A549 (cell line): ENCODE data around the gene CHRD.

ENCODE experiments used
- BHLHE40 ChIP-seq: IDR thresholded peaks from 2 replicates; pipeline ENCODE4 v1.6.1; 2012; ENCODE audit warnings: low read depth, low read length, inconsistent platforms
- CHD4 ChIP-seq: fragments of 200-600 bp; sonication (generic); IDR thresholded peaks from 2 replicates; pipeline ENCODE4 v1.6.1; 2016; ENCODE audit warnings: antibody characterized with exemption, mild to moderate bottlenecking, borderline replicate concordance
- CTCF ChIP-seq: fragments of >200 bp; sonication (Bioruptor Twin); formaldehyde crosslinking; IDR thresholded peaks from 3 replicates; pipeline ENCODE4 v1.5.1; 2016
- E2F6 ChIP-seq: IDR thresholded peaks from 2 replicates; pipeline ENCODE4 v1.6.1; 2012; ENCODE audit warnings: low read depth, borderline replicate concordance
- EP300 ChIP-seq, 2 experiments: fragments of >200 bp; sonication (Bioruptor Twin); formaldehyde crosslinking; IDR thresholded peaks; 2 replicates in 1 of 2; 3 replicates in 1 of 2; pipeline ENCODE4 v1.6.1; 2016 to 2017
- HOXB13 ChIP-seq: fragments of 250-450 bp; sonication (Bioruptor Pico); IDR thresholded peaks from 2 replicates; pipeline ENCODE4 v1.5.0; 2020; ENCODE audit warnings: low read depth, mild to moderate bottlenecking, moderate library complexity
- MAX ChIP-seq: IDR thresholded peaks from 2 replicates; pipeline ENCODE4 v1.6.1; 2012
- MYC ChIP-seq: IDR thresholded peaks from 2 replicates; pipeline ENCODE4 v1.6.1; 2012; ENCODE audit warnings: mild to moderate bottlenecking, inconsistent platforms, low read length, improper control_type of control experiment, borderline replicate concordance
- RCOR1 ChIP-seq: fragments of 150-350 bp; IDR thresholded peaks from 2 replicates; pipeline ENCODE4 v1.6.1; 2014; ENCODE audit warnings: antibody characterized with exemption, low read length, low read depth
- RFX5 ChIP-seq: fragments of 450-650 bp; IDR thresholded peaks from 2 replicates; pipeline ENCODE4 v1.7.1; 2014; ENCODE audit warnings: antibody characterized with exemption, mild to moderate bottlenecking, moderate library complexity
- RNF2 ChIP-seq: fragments of 200-600 bp; sonication (generic); IDR thresholded peaks from 2 replicates; pipeline ENCODE4 v1.6.1; 2016; ENCODE audit warnings: low read depth, mild to moderate bottlenecking, antibody characterized with exemption, moderate library complexity, borderline replicate concordance
- SMC3 ChIP-seq: fragments of >200 bp; sonication (Bioruptor Twin); formaldehyde crosslinking; IDR thresholded peaks from 3 replicates; pipeline ENCODE4 v1.6.1; 2018; ENCODE audit warnings: inconsistent platforms
- TF ChIP-seq, protein P1 (sequence below): fragments of 200-600 bp; sonication (generic); IDR thresholded peaks from 2 replicates; pipeline ENCODE4 v1.6.1; 2016; ENCODE audit warnings: antibody characterized with exemption, mild to moderate bottlenecking, moderate library complexity
- TF ChIP-seq, protein P2 (sequence below): fragments of 150-350 bp; IDR thresholded peaks from 2 replicates; pipeline ENCODE4 v1.6.1; 2014; ENCODE audit warnings: low read depth, mild to moderate bottlenecking, low read length

DNA sequence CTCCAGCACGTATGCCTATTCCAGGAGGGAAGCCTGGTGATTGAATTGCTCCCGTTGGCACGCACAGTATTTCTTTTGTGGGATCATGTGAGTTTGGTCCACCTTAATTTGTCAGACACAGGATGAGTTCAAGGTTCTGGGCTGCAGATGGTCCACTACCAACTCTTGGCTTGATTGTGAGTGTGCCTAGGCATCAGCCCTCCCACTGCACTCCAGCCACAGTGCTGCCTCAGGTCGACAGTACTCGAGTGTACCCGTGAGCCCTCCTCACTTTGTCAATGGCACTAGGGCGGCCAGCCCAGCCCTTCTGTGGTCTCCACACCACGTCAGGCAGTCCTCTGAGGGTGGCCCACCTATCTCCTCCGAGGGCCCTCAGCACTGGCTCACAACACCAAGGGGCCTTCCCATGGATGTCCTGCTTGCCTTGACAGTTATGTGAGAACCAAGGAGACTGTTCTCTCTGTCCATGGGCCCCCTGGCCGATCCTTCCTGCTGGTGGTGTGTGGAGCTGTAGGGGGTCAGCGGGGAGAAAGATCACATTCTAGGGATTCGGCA, 30.2 kb downstream of the CHRD start:
- TF ChIP-seq BHLHE40 (no peak), SMC3 (no peak), RFX5 (no peak), MAX (no peak), RNF2 (no peak), CTCF (no peak), CHD4 (no peak), EP300 (IDR thresholded peaks at IDR 0.05) (no peak), HOXB13 (CRISPR knock-in tag) (no peak), E2F6 (no peak), MYC (no peak), RCOR1 (no peak)
- TF ChIP-seq, protein P1, sequence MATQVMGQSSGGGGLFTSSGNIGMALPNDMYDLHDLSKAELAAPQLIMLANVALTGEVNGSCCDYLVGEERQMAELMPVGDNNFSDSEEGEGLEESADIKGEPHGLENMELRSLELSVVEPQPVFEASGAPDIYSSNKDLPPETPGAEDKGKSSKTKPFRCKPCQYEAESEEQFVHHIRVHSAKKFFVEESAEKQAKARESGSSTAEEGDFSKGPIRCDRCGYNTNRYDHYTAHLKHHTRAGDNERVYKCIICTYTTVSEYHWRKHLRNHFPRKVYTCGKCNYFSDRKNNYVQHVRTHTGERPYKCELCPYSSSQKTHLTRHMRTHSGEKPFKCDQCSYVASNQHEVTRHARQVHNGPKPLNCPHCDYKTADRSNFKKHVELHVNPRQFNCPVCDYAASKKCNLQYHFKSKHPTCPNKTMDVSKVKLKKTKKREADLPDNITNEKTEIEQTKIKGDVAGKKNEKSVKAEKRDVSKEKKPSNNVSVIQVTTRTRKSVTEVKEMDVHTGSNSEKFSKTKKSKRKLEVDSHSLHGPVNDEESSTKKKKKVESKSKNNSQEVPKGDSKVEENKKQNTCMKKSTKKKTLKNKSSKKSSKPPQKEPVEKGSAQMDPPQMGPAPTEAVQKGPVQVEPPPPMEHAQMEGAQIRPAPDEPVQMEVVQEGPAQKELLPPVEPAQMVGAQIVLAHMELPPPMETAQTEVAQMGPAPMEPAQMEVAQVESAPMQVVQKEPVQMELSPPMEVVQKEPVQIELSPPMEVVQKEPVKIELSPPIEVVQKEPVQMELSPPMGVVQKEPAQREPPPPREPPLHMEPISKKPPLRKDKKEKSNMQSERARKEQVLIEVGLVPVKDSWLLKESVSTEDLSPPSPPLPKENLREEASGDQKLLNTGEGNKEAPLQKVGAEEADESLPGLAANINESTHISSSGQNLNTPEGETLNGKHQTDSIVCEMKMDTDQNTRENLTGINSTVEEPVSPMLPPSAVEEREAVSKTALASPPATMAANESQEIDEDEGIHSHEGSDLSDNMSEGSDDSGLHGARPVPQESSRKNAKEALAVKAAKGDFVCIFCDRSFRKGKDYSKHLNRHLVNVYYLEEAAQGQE: no peak
- TF ChIP-seq, protein P2, sequence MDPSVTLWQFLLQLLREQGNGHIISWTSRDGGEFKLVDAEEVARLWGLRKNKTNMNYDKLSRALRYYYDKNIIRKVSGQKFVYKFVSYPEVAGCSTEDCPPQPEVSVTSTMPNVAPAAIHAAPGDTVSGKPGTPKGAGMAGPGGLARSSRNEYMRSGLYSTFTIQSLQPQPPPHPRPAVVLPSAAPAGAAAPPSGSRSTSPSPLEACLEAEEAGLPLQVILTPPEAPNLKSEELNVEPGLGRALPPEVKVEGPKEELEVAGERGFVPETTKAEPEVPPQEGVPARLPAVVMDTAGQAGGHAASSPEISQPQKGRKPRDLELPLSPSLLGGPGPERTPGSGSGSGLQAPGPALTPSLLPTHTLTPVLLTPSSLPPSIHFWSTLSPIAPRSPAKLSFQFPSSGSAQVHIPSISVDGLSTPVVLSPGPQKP: no peak
